Stimulated activated CD8-positive, alpha-beta memory T cell treated with anti-CD3 and anti-CD28 coated beads, Interleukin-4, amount 100 ng/mL, for 4 hours (primary cell): ENCODE measurements around the gene PRAC1.

Experiments
- DNase-seq, 2 donors: peaks; one replicate each; pipeline ENCODE4 v3.0.0-alpha.2; 2020; ENCODE audit warnings: low read depth in 2 of 2, low spot score in 1 of 2

PRAC1 gene

DNA sequence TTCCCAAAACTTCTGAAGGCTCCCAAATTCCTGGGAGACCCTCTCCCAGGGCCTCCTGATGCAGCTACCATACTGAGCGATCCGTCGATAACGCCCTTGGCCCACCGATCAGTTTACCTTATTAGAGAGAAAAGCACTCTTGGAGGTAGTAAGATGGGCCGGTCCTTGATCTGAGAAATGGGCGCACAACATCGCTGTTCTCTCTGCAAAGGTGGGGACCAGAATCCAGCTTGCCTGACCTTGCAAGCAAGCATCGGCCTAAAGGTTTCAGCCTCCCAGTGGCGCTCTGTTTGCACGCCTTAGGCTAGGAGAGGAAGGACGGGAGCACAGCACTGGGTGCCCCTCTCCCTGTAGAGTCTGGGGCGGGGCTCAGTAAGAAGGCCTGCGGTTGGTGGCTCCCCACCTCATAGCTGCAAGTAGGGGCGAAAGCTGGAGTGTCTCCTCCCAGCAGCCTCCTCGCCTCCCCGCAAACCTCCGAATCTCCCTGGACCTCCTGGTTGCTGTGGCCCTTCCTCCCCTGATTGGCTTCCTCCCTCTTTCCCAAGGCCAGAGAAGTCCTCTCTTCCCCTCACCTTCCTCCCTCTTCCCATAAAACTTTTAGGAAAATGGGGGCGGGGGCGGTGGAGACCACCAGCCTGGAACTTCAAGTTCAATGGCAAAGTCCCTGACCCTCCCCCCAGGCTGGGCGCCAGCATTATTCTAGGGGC, at the start of gene PRAC1:
Gene PRAC1 (minus strand): TSS at position 318 of the 707 bp plus-strand sequence. CDS start 126 bp downstream, at position 192.
- DNase-seq: no peak

DNA sequence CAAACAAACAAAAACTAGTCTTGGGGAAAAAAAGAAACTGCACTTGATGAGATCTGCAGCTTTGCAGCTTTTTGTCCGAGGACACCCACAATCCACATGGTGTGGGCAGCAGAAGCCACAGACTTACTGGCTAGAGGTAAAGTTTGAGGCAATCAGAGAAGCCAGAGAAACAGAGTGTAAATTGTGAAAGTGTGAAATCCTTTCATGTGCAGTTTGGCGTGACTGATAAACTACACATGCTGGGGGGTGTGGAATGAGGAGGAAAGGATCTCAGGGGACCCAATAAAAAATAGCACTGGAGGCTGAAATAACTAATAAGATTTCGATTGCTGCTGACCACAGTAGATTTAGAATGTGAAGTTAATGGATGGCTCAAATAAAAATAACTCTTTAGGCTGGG, 48.6 kb upstream of the PRAC1 start:
- DNase-seq: no peak

DNA sequence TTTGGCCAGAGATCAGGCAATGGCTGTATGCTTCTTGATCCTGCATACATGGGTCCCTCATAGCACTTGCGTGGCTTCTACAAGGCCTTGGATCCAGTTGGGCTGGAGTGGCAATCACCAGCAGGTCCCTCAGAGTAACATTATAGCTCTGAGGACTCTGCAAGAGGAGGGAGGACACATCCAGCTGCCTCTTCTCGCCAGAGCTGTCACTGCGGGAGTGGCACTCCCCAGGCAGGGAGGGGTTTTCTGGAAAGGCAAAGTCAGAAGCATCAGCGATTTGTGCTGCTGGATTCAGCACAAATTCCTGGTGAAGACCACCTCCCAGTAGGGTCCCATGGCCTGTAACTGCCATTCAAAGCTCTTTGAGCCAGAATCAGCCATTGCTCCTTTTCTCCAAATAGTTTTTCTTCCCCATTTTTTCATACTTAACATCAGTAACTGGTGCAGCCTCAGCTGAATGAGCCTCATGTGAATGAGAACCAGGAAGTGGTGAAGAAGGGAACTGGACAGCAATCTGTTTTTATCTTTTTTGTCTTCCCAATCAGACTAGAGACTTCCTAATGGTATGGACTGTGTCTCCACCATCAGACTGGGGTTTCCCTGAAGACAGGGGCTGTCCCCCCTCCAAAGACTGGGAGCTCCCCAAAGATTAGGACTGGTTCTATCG, 46.8 kb upstream of the PRAC1 start:
- DNase-seq: no peak

DNA sequence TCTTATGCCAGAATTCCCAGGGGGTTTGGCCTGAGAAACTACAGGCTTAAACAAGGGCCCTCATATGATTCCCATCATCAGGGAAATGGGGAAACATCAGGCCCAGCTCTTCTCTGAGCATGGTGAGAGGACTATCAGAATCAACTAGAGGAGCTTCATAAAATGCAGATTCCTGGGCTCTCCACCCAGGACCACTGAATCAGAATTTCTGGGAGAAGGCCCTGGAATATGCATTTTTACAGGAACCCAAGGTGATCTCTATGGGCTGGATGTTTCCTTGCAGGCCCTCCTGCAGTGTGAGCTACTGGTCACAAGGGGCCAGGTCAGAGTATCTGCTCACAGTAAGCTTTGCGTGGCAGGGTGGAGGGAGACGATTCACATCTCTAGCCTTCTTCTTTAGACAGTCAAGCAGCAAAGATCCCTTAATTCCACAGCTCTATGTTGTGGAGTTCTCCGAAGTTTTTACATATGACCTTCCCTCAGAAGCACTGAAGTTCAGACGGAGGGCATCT, 45.0 kb upstream of the PRAC1 start:
- DNase-seq: no peak

DNA sequence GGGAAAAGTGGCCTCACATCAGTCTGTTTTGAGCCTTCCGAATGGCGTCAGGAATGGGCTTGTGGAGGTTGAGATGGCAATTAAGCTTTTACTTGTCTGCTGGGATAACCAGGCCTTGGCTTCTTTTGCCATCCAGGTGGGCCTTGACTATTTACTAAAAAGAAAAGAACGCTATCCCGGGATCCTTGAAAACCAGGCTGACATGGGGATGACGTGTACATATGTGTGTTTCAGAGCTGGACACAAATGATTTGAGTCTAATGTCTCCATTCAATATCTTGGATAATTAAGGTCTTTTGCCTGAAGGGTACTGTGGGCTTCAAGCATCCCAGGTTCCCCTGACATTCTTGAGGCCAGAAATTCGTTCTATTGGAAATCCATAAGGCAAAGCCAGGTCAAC, 38.8 kb upstream of the PRAC1 start:
- no peak for DNase-seq

DNA sequence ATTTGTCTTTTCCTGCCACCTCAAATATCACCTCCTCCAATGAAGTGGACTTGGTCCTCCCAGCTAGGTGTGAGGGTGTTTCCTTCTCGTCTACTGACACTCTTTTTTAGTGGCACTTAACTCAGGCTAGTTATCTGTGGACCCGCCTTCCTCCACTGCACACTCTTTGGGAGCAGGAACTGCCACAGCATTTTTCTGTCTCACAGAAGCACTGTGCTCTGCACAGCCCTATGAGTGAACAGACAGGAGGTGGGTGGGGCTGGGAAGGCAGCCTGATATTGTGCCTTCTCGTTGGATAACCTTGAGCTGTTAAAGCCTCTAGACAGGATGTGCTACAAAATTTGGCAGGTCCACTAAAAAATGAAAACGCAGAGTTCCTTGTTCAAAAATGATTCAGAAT, 38.1 kb upstream of the PRAC1 start:
- DNase-seq: no peak

DNA sequence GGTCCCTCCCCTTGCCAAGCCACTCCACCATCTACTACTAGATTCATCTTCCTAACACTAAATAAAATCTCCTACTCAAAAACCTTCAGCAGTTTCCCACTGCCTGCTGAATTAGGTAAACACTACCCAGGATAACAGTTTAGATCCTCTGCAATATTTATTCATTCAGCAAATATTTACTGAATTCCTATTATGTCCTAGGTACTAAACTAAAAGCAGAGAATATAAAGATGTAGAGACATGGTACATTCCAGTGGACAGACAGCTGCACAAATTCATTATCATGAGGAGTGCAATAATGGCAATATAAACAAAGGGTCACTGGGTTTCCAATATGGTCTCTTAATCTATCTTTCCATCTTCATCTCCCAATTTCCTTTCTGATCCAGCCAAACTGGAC, 37.0 kb upstream of the PRAC1 start:
- no peak for DNase-seq

DNA sequence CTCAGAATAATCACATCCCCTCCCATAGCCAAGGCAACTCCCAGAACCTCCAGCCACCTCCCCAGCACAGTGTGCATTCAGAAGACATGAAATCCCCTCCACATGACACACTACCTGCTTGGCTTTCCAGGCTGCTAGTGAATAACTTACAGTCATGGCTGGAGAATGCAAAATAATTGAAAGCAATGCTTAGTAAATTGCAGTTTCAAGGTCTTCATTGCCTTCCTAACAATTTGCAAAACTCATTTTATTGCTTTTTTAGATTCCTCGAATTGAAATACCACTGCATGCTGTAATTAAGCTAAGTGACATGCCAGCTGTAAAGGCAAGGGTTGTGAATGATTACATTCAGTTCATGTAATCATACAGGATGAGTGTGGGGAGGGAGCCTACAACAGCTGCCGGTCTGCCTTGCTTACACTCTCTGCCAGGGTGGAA, 35.2 kb upstream of the PRAC1 start:
- no peak for DNase-seq

DNA sequence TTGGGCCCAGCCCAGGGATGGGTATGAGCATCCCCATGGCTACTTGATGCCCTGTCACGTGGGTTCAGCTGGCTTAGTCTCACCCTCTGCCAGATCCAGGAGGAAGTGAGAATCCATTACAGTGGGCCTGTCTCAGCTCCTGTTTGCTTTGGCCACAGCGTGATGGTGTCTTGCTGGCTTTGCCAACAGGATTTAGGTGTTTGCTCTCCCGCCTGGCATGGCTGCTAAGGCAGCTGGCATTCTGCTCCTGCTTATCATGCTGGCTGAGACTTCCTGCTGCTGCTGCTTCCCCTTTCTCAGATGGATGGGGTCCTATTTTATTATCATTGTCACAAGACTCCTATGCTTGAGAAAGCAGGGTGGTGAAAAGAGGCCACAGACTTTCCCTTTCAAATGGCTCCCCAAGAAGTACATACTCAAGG, 34.5 kb upstream of the PRAC1 start:
- no peak for DNase-seq

DNA sequence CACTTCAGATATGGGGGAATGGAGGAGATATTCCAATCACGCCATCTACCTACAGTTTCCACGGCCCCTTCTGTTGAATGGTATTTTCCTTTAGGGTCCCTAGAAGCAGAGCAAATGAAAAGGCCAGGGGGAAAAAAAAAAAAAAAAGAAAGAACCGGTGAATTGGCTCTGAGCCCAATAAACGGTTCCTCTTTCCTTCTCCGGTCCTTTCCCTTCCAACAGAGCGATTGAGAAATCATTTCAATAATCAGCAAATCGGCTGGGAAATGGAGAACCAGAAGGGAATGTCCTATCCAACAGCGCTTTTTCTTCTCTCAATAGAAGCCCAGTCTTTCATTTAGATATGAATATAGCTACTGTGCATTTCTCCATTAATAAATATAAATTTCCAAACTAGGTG, 33.0 kb upstream of the PRAC1 start:
- no peak for DNase-seq

DNA sequence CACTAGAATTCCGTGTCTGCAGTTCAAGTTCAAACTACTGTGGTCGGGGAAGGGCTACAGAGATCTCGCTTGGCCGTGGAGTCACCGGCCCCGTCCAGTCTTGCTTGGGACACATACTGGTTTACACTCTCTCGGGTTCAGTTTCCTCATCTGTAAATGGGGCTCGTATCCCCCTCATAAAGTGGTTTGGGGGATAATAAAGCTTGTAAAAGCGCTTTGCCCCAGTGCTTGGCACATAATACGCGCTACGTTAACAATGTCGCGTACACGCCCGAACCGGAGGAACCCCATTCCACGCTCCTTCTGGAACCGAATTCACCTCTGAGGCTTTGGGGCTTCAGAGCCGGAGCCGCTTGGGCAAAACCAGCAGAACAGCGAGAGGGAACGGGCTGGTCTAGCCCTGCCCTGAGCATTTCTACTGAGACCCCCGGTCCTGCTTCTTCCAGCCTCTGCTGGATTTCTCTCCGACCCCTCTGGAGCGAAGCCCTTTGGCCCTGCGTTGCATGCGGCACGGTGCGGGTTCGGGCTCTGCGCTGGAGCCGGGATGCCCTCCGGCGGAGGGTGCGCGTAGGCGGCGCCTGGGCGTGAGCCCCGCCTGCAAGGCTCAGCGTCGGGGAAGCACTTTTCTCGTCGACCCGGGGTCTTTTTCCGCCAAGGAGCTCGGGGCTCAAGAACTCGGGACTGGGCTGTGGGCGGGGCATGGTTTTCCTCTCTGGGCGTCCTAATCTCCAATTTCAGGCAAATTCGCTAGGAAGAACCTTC, 32.4 kb upstream of the PRAC1 start:
- no peak for DNase-seq

DNA sequence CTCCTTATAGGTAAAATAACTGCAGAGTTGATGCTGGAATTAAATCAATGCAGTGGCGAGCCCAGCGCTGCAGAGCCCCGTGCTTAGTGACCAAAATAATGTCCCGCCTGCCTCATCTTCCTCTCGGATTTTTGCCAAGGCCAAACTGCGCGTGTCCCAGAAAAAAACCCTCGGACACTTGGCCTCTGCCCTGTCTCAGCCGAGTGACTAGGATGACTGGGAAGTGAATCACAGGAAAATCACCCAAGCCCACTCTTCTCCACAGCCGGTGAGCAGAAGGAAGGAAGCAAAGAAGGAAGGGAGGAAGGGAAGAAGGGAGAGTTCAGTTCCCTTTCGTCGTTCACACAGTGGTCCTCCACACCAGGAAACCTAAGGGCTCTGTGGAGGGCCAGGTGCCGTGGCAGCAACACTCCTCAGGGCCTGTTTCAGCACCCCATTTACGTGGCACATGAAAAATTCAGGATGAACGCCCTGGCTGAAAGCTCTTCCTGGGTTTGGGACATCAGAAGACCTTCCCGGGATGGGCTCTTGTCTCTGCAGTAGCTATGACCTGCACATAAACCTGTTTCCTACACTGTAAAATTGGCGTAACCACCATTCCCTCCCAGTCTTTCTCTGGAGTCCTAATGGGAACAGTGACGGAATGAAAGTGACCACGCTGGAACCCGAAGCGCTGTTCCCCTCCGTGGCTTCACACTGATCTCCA, 31.6 kb upstream of the PRAC1 start:
- no peak for DNase-seq

DNA sequence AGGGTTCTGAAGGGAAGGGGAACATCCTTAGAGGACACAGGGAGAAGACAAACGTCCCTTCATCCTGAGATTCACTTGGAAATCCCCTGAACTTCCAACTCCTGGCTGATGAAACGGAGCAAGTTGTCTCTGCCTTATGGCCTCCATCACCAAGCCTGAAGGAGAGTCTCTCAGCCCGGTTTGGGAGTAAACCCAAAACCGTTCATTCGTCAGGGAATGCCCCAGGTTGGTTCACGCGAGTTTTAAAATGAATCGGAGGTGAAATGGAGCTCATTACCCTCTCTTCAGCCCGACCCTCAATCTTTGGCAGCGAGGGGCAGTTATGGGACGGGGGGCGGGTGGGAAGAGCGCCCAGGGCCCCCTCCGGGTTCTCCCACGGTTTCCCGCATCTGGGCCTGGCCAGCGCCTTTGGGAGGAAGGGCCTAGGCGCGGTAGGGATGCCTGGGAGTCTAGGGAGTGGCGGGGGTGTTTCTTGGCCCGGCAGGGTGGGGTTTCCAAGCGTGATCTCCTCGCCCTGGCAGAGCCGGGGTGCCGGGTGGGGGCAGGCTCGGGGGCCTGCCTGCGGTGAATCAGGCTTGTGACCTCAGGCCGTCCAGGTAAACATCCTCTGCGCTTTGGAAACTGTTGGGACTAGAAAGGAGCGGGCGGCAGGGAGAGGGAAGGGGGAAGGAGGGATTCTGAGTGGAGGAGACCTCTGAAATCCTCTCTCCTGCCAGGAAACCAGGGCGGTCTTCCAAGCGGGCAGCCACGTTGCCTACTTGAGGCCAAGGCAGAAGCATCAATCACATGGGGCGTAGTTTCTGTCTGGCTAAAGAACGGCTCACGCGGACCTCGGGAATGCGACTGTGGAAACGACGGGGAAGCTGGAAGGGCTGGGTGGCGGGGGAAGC, 30.3 kb upstream of the PRAC1 start:
- DNase-seq: no peak

DNA sequence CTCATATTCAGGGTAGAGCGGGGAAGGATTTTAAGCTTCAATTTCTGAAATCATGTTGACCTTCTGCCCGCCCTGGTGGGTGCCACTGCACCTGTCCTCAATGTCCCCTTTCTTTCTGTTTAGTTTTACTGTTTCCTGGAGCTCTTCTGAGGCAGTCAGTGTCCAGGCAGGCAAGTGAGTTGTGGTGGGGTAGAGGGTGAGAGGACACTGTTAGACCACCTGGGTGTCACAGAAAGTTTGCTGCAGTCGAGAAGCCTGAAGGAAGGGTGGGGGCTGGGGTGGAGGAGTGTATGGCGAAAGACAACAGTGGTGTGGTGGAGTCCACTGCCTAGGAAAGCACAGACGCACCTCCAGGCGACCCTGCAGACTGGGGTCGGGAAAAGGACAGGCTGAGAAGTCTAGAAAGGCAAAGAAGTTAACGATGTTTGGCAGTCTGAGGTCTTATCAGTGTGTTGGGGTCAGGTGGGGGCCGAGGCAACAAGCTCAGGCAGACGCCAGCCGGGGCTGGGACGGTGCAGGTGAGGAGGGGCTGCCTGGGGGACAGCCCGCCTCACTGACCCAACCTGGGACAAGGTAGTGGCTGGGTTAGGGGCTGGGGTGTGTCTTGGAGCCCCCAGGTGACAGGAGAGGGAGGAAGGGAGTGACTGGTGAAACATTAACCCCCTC, 29.5 kb upstream of the PRAC1 start:
- no peak for DNase-seq

DNA sequence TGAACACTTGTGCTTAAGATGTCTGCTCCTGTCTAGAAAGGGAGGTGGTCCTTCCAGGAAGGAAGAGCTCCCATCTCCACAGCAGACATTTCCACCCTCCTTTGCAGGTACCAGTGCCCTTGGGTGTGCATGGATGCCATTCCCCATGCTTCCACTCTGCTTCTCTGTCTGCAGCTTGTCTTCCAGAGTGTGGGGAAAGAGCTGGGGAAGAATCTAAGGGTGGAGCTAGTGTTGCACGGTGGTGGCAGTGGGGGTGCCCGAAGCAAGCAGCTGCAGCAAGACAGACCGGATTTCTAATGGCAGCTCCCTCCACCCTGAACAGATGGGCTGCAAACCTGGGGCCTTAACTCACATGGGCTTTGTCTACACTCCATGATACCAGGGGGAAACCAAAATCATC, 28.9 kb upstream of the PRAC1 start:
- no peak for DNase-seq

DNA sequence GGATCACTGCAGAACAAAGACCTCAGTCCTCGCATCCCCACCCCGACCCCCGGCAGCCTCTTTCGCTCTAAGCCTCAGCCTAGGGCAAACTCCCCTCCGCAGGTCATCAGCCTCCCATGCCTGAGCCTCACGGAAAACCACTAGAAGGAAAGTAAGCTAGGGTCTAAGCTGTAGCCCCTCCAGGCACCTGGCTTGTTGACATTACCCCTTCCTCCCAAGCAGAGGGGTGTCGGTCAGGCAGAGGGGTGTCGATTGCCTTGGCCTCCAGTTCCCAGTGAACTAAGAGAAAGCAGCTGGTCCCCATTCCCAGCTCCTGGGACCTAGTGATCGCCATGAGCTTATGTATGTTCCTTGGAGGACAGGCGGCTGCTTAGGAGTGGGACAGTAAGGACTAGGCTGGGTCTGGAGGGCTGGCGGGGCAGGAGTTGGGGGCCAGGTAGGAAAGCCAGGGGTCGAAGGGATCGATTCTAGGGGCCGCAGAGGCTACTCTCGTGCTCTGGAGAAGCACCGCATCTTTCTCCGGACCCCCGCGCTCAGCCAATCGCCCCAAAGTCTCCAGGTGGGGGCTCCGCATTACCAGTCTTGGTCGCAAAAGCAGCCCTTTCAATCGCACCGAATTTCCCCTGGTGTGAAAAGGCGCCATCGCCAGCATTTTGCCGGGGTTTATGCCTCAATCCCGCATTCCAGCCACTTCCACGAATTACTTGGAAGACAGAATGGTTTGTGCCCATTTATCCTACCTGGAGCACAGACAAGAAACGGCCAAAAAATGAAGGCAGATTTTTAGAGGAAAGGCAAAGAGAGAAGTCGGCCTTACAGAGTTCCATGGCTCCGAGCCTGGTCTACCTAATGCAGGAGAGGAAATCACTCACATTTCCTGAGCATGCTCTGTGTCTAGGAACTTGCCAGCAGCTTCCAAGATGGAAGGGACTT, 27.6 kb upstream of the PRAC1 start:
- DNase-seq: no peak

DNA sequence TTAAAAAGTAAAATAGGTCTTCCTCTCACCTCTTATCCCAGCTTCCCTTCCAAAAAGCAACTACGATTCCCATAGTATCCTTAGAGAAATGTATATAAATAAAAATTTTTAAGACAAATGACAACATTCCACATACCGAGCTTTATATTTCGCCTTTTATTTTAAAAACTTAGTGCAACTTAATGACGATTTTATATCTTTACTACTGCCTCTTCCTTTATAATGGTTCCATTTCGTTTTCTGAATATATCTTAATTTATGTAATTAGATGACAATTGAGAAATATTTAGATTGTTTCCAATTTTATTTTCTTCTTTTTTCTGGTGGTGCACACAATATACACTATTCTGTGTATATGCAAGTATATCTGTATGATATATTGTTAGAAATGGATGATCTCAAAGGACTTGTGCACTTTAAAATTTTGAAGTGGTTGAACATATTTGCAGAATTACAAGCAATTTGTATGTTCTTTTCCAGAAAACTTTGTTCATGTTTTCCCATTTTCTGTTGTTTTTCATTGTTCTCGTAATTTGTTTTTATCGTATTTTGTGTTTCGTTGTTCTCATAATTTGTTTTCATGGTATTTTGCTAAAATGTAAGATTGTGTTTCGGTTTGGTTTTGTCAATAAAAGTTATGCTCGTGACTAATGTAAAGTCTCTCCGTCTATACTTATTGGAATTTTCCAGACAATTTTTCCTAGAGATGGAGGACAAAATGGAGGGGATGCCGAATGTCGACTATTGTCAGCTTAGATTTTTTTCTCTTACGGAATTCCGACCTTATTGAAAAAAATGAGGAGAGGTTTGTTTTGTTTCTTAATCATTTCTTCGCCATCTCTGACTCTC, 26.6 kb upstream of the PRAC1 start:
- DNase-seq: no peak
